ENCODE data around the gene OR51I1.

OR51I1 gene, protein sequence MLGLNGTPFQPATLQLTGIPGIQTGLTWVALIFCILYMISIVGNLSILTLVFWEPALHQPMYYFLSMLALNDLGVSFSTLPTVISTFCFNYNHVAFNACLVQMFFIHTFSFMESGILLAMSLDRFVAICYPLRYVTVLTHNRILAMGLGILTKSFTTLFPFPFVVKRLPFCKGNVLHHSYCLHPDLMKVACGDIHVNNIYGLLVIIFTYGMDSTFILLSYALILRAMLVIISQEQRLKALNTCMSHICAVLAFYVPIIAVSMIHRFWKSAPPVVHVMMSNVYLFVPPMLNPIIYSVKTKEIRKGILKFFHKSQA

GRCh38 chr11:5441414-5441813 lies at the start of gene OR51I1:
Gene OR51I1, minus strand, starts transcription at chr11:5441514. Its CDS starts 0 bp downstream, at chr11:5441514.
- DNase-seq (ENCODE audit: low read depth), result no peak

- no peak for DNase-seq (ENCODE audit: low read depth)
Observed at GRCh38 chr11:5489576-5490357, 48.5 kb upstream of the OR51I1 start.

- no peak for DNase-seq (ENCODE audit: low read depth)
Observed at GRCh38 chr11:5488798-5489399, 47.6 kb upstream of the OR51I1 start.

GRCh38 chr11:5488385-5488784 lies 47.1 kb upstream of the OR51I1 start, which contains the start of gene OR52D1:
Gene OR52D1, plus strand, starts transcription at chr11:5488685. Its CDS starts 22 bp downstream, at chr11:5488707.
- DNase-seq (ENCODE audit: low read depth), result no peak

DNA sequence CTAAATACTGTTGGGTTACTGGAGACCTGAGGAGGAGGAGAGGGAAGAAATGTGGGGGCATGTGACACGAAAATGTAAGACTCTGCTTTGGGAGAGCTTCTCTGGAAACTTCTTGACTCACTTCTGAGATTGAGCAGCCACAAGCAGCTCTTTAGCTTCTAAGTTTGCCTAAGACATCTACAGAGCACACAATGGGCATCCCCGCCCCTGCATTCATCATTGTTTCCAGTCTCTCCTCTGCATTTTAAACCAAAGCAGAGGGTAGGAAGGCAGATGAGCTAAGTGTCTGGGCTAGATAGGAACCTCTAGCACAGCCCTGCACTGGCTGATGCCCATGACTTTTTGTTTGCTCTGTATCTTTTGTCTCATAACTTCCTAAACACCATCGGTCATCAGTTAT lies 45.1 kb upstream of the OR51I1 start:
- DNase-seq (ENCODE audit: low read depth), result no peak

DNA sequence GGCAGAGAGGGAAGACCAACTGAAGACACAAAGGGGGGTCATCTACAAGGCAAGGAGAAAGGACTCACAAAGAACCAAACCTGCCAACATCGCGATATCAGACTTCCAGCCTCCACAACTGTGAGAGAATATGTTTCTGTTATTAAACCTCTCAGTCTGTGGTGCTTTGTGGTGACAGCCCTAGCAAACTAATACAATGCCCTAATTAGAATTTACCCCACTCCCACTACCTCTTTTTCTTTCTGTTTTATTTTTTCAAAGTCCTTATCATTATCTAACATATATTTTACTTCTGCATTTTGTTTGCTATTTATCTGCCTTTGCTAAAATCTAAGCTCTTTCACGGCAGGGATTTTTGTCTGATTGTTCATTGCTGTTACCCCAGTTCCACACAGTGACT lies 44.7 kb upstream of the OR51I1 start:
- no peak for DNase-seq (ENCODE audit: low read depth)

- peak; percentile 29 for DNase-seq (ENCODE audit: low read depth)
Observed at GRCh38 chr11:5476186-5476819, 35.0 kb upstream of the OR51I1 start.

GRCh38 chr11:5473921-5474320 lies 32.6 kb upstream of the OR51I1 start:
- no peak for DNase-seq (ENCODE audit: low read depth)

DNA sequence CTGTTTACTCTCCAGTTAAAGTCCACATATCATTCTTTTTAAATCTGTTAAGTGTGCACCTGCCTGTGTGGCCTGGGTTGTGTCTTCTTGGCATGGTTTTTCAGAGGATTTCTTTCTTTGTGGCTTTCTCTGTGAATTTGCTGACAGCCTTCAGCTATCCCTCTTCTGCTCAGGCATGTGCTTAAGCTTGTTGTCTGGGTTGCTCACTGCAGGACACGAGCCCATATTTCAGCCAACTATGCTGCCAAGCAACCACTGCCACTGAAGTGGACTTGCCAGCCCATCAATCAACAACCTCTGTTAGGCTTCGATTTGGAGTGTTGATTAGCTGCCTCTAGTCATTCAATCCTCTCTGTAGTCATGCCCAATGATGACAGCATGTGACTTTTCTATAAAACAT lies 26.2 kb upstream of the OR51I1 start:
- DNase-seq (ENCODE audit: low read depth), result no peak

GRCh38 chr11:5460983-5461621 lies 19.8 kb upstream of the OR51I1 start:
- no peak for DNase-seq (ENCODE audit: low read depth)

- no peak for DNase-seq (ENCODE audit: low read depth)
Observed at GRCh38 chr11:5449432-5449831, 8.1 kb upstream of the OR51I1 start.

DNA sequence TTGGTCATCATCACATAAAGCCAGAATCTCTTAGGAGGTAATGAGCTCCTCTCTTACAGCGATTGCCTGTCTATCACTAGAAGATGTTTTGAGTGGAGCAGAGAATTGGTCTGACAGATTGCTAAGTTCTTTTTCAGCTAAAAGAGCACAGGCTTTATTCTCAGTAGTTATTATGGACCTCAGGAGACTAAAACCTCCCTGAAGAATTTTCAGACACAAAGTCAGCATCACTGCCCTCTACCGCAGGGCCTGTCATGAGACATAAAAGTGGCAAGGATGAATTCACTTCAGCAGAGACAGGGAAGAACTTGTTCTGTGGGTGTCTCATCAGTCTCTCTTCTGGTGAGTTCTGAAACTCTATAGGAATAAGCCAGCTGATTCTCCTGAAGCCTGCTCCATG lies 7.7 kb upstream of the OR51I1 start, which contains the start of gene OR51I2:
TSS of gene OR51I2 (plus strand) at position 301 of the 400 bp plus-strand sequence. CDS start 4,166 bp downstream, outside the sequence.
- DNase-seq (ENCODE audit: low read depth), result no peak

DNA sequence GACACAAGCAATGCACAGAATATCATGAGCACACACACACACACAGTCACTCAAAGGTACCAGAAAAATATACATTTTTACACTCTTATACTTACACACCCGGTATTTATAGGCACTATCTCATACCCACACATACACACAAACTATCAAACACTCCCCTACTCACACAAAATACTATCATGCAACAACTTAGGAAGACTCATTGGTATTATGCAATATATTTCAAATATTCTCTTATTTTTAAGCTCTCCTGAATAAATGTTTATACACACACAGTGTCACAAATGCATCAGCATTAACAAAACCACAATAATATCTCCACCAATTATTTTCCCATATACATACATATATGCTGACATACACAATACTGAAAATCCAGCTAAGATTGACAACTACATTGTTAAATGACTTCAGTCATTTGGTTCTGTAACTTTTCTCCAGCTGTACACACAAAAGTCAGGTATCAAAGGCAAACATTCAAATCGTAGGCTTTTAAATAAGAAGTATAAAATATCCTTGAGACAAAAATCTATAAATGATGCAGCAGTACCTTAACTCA lies 2.6 kb upstream of the OR51I1 start:
- no peak for DNase-seq (ENCODE audit: low read depth)

- DNase-seq (ENCODE audit: low read depth), result no peak
Observed at GRCh38 chr11:5423131-5423530, 18.2 kb downstream of the OR51I1 start.

DNA sequence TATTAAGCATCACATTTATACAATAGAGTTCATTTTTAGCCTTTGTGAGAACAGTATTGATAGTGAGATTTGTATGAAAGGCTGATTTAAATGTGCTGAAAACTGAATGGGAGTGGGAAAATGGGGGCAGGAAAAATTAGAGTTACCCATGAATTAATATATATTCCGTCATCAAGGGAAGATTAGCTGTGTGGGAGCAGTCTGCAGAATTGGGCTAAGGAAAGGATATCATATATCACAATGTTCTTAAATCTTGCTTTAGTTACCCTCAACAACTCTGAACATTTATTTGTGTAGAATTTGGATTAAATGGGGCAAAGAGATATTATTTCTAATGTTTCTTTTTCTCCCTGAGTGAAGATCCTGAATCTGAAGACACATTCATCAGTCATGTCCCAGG lies 19.5 kb downstream of the OR51I1 start, which contains the start of gene OR51Q1:
TSS of gene OR51Q1 (plus strand) at position 301 of the 400 bp plus-strand sequence. CDS start at position 391, 90 bp downstream.
- no peak for DNase-seq (ENCODE audit: low read depth)

- DNase-seq (ENCODE audit: low read depth), result no peak
Observed at GRCh38 chr11:5420993-5421392, 20.3 kb downstream of the OR51I1 start.

- DNase-seq (ENCODE audit: low read depth), result no peak
Observed at GRCh38 chr11:5405173-5405572, 36.1 kb downstream of the OR51I1 start.

DNA sequence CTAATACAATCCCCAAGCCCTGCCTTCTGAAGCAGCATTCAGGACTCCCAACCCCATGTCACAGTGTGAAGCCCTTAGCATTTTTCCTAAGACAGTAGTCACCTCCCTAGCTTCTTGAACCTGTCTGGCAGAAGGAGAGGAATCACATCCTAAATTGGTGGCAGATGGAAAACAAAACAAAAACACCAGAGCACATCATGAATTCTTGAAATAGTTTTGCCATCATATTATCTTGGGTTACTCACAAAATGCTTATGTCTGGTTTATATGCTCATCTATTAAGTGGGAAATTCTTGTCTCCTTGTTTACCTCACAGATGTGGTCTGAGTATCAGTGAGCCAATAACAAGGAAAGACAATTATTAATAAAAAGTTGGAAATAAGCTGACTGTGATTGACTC lies 42.4 kb downstream of the OR51I1 start:
- DNase-seq (ENCODE audit: low read depth), result no peak

DNA sequence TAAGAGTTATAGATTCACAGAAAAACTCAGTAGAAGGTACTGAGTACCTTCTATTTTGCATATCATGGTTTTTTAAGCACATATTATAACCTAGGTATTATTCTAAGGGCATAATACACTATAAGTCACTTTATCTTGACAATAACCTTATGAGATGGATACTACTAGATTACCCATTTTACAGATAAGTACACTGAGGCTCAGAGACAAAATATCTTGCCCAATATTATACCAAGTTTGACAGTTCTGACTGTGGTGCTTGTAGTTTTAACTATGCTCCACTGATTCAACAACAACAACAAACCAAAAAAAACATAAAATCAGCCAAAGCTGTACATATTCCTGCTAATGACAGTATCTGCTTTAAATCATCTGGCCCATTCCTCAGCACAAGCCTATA lies 47.2 kb downstream of the OR51I1 start:
- DNase-seq (ENCODE audit: low read depth), result no peak
